SU-DHL-6 (cell line): Measurements from ENCODE around the gene CYP11A1.

Experiments
- H2AFZ ChIP-seq: fragments of 200-600 bp; sonication (generic); 2 replicates; pipeline ENCODE4 v1.6.1; 2014; ENCODE audit warnings: low read depth, mild to moderate bottlenecking, moderate library complexity, mixed read lengths, antibody characterized with exemption, low read length; ENCODE audit not compliant: severe bottlenecking
- H3F3A ChIP-seq: fragments of 200-600 bp; shearing (Covaris generic); 2 replicates; pipeline ENCODE4 v1.6.0; 2016; ENCODE audit warnings: antibody characterized with exemption, mild to moderate bottlenecking; ENCODE audit not compliant: insufficient read depth
- H3K27ac ChIP-seq: fragments of 200-600 bp; sonication (generic); 2 replicates; pipeline ENCODE4 v1.5.1; 2016; ENCODE audit warnings: low read depth, mild to moderate bottlenecking, low read length, moderate library complexity, mixed read lengths
- H3K27me3 ChIP-seq: fragments of 200-600 bp; sonication (generic), shearing (Covaris generic); 2 replicates; pipeline ENCODE4 v1.6.0; 2014; ENCODE audit warnings: mild to moderate bottlenecking, low read length
- H3K36me3 ChIP-seq: fragments of 200-600 bp; sonication (generic); 2 replicates; pipeline ENCODE4 v1.6.1; 2014; ENCODE audit warnings: mild to moderate bottlenecking, low read length, mixed read lengths
- H3K4me2 ChIP-seq: fragments of 300-600, 200-600 bp; shearing (Covaris generic), sonication (generic); 2 replicates; pipeline ENCODE4 v1.6.0; 2014; ENCODE audit warnings: low read length, low read depth, mild to moderate bottlenecking; ENCODE audit not compliant: poor library complexity, severe bottlenecking
- H3K4me3 ChIP-seq: fragments of 200-600 bp; sonication (generic); 2 replicates; pipeline ENCODE4 v1.5.1; 2014; ENCODE audit warnings: antibody characterized with exemption, low read length, mild to moderate bottlenecking, mixed read lengths; ENCODE audit not compliant: insufficient read depth, poor library complexity, severe bottlenecking
- H3K79me2 ChIP-seq: fragments of 200-600 bp; sonication (generic); 2 replicates; pipeline ENCODE4 v1.6.1; 2014; ENCODE audit warnings: mild to moderate bottlenecking, low read length, moderate library complexity; ENCODE audit not compliant: insufficient read depth
- H3K9ac ChIP-seq: fragments of 200-600 bp; sonication (generic); 2 replicates; pipeline ENCODE4 v1.7.0; 2014; ENCODE audit warnings: mild to moderate bottlenecking, low read length
- H3K9me2 ChIP-seq: fragments of 200-600 bp; sonication (generic); replicated peaks from 2 replicates; pipeline ENCODE4 v1.6.1; 2014; ENCODE audit warnings: low read length; ENCODE audit not compliant: insufficient read depth
- H3K9me3 ChIP-seq: fragments of 200-600 bp; sonication (generic); 2 replicates; pipeline ENCODE4 v1.6.1; 2014; ENCODE audit warnings: low read length, mixed read lengths; ENCODE audit not compliant: insufficient read depth
- H4K20me1 ChIP-seq: fragments of 200-600 bp; sonication (generic); 2 replicates; pipeline ENCODE4 v1.6.1; 2014; ENCODE audit warnings: low read depth, mild to moderate bottlenecking, antibody characterized with exemption, low read length, moderate library complexity, mixed read lengths
- CTCF ChIP-seq: fragments of 200-600 bp; sonication (generic); IDR thresholded peaks from one replicate; pipeline ENCODE4 v1.5.1; 2017; ENCODE audit warnings: antibody characterized with exemption, mild to moderate bottlenecking, low read length, moderate library complexity; ENCODE audit not compliant: insufficient read depth, poor library complexity, severe bottlenecking
- EZH2phosphoT487 ChIP-seq: fragments of 200-600 bp; sonication (generic), shearing (Covaris generic); conservative IDR thresholded peaks from 2 replicates; pipeline ENCODE4 v1.6.1; 2018; ENCODE audit warnings: mild to moderate bottlenecking, antibody characterized with exemption, low read length, moderate library complexity, mixed read lengths

CYP11A1 gene

GRCh38 chr15:74400313-74400860, 32.9 kb upstream of the CYP11A1 start:
- H3K27ac ChIP-seq = no peak overlapping the region
- H3K9me2 ChIP-seq = no peaks in the 10 kb centered on the region
- H3K4me2 ChIP-seq = no peak overlapping the region
- no peak overlapping the region for H3K9ac ChIP-seq
- TF ChIP-seq EZH2phosphoT487 (no peak), CTCF (no peak)
- H3K9me3 ChIP-seq = no peaks in the 10 kb centered on the region
- H3K79me2 ChIP-seq = no peaks in the 10 kb centered on the region
- H2AFZ ChIP-seq = no peak overlapping the region
- H3K36me3 ChIP-seq = no peaks in the 10 kb centered on the region
- no peaks in the 10 kb centered on the region for H3K27me3 ChIP-seq
- H3K4me3 ChIP-seq = no peak overlapping the region
- no peaks in the 10 kb centered on the region for H4K20me1 ChIP-seq
- no peaks in the 10 kb centered on the region; the same call in 1 of the 2 replicates for H3F3A ChIP-seq

DNA sequence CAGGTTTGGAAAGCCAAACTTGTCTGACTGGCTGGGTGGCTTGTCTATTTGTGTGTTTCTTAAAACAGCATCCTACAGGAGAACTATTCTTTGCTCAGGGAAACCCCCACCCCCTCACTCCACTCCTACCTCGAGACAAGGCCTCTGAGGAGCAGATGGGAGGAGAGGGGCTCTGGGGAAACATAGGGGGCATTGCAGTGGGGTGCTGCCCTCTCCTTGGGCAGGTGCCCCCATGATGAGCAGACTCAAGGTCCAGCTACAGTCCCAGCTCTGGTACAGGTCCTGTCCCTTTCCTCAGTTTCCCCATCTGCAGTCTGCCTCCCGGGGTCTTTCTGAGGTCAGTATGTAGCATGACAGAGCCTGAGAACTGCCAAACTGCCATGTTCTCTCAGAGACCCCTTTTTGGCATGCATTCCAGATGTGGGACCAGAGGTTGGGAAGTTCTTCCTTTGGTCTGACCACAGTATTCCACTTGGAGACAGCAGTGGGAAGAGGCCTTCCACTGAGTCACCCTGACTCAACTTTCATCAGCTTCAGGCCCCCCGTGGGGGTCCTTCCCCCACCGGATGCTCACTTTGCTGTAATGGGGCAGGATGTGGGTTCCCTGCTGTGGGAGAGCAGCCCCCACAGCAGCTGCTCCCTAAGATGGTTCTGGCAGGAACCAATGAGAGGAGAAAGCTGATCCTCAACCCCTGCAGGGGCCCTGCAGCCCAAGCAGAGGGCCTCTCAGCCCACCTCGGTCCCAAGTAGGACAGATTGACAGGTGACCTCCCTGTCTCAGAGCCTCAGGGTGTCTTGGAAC, 32.3 kb upstream of the CYP11A1 start:
- Histone ChIP-seq H3K9me3 (no peaks in the 10 kb centered on the region), H3K4me3 (no peak overlapping the region), H3K9ac (no peak overlapping the region), H4K20me1 (no peaks in the 10 kb centered on the region), H2AFZ (no peak overlapping the region), H3K27ac (no peak overlapping the region), H3K4me2 (no peak overlapping the region), H3K9me2 (no peaks in the 10 kb centered on the region), H3K79me2 (no peaks in the 10 kb centered on the region), H3K27me3 (no peaks in the 10 kb centered on the region), H3K36me3 (no peaks in the 10 kb centered on the region), H3F3A (no peaks in the 10 kb centered on the region; the same call in 1 of the 2 replicates)
- TF ChIP-seq EZH2phosphoT487 (no peak), CTCF (no peak)

- Histone ChIP-seq H3K36me3 (no peaks in the 10 kb centered on the region), H3K9me2 (no peaks in the 10 kb centered on the region), H3K27ac (no peak overlapping the region), H3K4me3 (no peak overlapping the region), H3K4me2 (no peak overlapping the region), H2AFZ (no peak overlapping the region), H4K20me1 (no peaks in the 10 kb centered on the region), H3F3A (no peaks in the 10 kb centered on the region; the same call in 1 of the 2 replicates), H3K79me2 (no peaks in the 10 kb centered on the region), H3K9me3 (no peaks in the 10 kb centered on the region), H3K27me3 (no peaks in the 10 kb centered on the region), H3K9ac (no peak overlapping the region)
- TF ChIP-seq EZH2phosphoT487 = no peak
- TF ChIP-seq CTCF = no peak
Measured at GRCh38 chr15:74399100-74399499, 31.7 kb upstream of the CYP11A1 start.
